HCT116 (cell line): Measurements from ENCODE around the gene WEE1. TPM values are rescaled to one million over a fixed set of nuclear protein-coding genes. Genes with fewer than 3 reads are reported as not detected.

Experiments
- ATAC-seq: fragments of 200-7000 bp; cut with Tn5 transposase; 2 replicates; pipeline ENCODE4 v1.9.1; 2020; ENCODE audit warnings: mild to moderate bottlenecking, moderate library complexity
- BruUV-seq: library from RNA; stranded (reverse); fragments of 400-500 nt; replicated peaks from 2 replicates; lab custom pipeline; 2021; lab: Mats Ljungman, UMichigan
- CTCF ChIA-PET: fragments of 300-600 bp; sonication (Branson Sonifier 250); formaldehyde crosslinking; loops from one replicate; lab custom pipeline; 2021; ENCODE audit warnings: antibody characterized with exemption; lab: Charles Lee
- POLR2A ChIA-PET: fragments of 300-600, 350-600 bp; sonication (Branson Sonifier 250); formaldehyde crosslinking; loops from one replicate; lab custom pipeline; 2021; ENCODE audit warnings: antibody characterized with exemption; lab: Charles Lee
- RAD21 ChIA-PET, 2 experiments: fragments of 300-600 bp; sonication (Branson Sonifier 250); formaldehyde crosslinking; loops; one replicate each; lab custom pipeline; 2023; ENCODE audit warnings: low total read pairs in 2 of 2; ENCODE audit not compliant: uncharacterized antibody in 2 of 2, unreplicated experiment in 2 of 2, low non-redundant PET in 1 of 2; lab: Charles Lee
- DNase-seq: peaks from one replicate; pipeline ENCODE4 v3.0.0-alpha.2; 2010; ENCODE audit warnings: low read depth, low spot score
- H2AFZ ChIP-seq: fragments of 200-600 bp; shearing (Covaris generic), sonication (generic); 2 replicates; pipeline ENCODE4 v1.6.1; 2017; ENCODE audit warnings: low read depth, mixed run types, mixed read lengths, antibody characterized with exemption, low read length; ENCODE audit not compliant: poor library complexity, severe bottlenecking
- H3K27ac ChIP-seq: 2 replicates; pipeline ENCODE4 v1.5.1; 2012; ENCODE audit warnings: low read depth, low read length
- H3K27me3 ChIP-seq: fragments of 200-600 bp; sonication (generic); 2 replicates; pipeline ENCODE4 v1.6.1; 2016; ENCODE audit warnings: mixed run types, low read length, mixed read lengths; ENCODE audit not compliant: insufficient read depth
- H3K36me3 ChIP-seq, 2 experiments: fragments of 200-500 bp in 1 of 2; fragments of 200-600 bp in 1 of 2; sonication (Bioruptor generic) in 1 of 2; sonication (generic) in 1 of 2; 2 replicates each; pipeline versions ENCODE4 v1.5.1 to v1.6.1; 2014 to 2016; ENCODE audit warnings: low read length in 2 of 2, inconsistent platforms in 1 of 2, mixed read lengths in 1 of 2, mixed run types in 1 of 2; ENCODE audit not compliant: insufficient read depth in 2 of 2, control insufficient read depth in 1 of 2
- H3K4me1 ChIP-seq, 2 experiments: fragments of 200-600 bp in 1 of 2; sonication (generic) in 1 of 2; 2 replicates each; pipeline versions ENCODE4 v1.5.1 to v1.6.1; 2012 to 2017; ENCODE audit warnings: low read length in 2 of 2, inconsistent platforms in 1 of 2, mild to moderate bottlenecking in 1 of 2, mixed read lengths in 1 of 2, mixed run types in 1 of 2, moderate library complexity in 1 of 2; ENCODE audit not compliant: insufficient read depth in 2 of 2, control insufficient read depth in 1 of 2
- H3K4me2 ChIP-seq: fragments of 200-600 bp; sonication (generic); 2 replicates; pipeline ENCODE4 v1.6.1; 2017; ENCODE audit warnings: mixed run types, low read length, mixed read lengths
- H3K4me3 ChIP-seq, 2 experiments: fragments of 200-600 bp in 1 of 2; sonication (generic) in 1 of 2; replicated peaks in 1 of 2; 2 replicates each; pipeline ENCODE4 v1.5.1; 2011 to 2016; ENCODE audit warnings: low read length in 2 of 2, control low read depth in 1 of 2, low read depth in 1 of 2, mild to moderate bottlenecking in 1 of 2, mixed read lengths in 1 of 2, mixed run types in 1 of 2
- H3K79me2 ChIP-seq: fragments of 200-600 bp; sonication (generic); 2 replicates; pipeline ENCODE4 v1.6.1; 2017; ENCODE audit warnings: mild to moderate bottlenecking, mixed run types, low read length, moderate library complexity, mixed read lengths; ENCODE audit not compliant: insufficient read depth
- H3K9ac ChIP-seq: fragments of 200-600 bp; sonication (generic); 2 replicates; pipeline ENCODE4 v1.6.1; 2016; ENCODE audit warnings: low read length, mixed read lengths
- H3K9me2 ChIP-seq: fragments of 200-600 bp; sonication (generic), shearing (Covaris generic); 2 replicates; pipeline ENCODE4 v1.6.1; 2017; ENCODE audit warnings: mixed run types, mild to moderate bottlenecking, moderate library complexity; ENCODE audit not compliant: insufficient read depth
- H3K9me3 ChIP-seq, 2 experiments: fragments of 200-500 bp in 1 of 2; fragments of 200-600 bp in 1 of 2; sonication (Bioruptor generic) in 1 of 2; sonication (generic) in 1 of 2; 2 replicates each; pipeline ENCODE4 v1.6.1; 2014 to 2017; ENCODE audit warnings: low read length in 2 of 2, mixed read lengths in 2 of 2, inconsistent platforms in 1 of 2, low read depth in 1 of 2, mild to moderate bottlenecking in 1 of 2, mixed run types in 1 of 2, moderate library complexity in 1 of 2; ENCODE audit not compliant: control insufficient read depth in 1 of 2, insufficient read depth in 1 of 2
- H4K20me1 ChIP-seq: fragments of 200-600 bp; sonication (generic), shearing (Covaris generic); 2 replicates; pipeline ENCODE4 v1.6.1; 2017; ENCODE audit warnings: mixed run types, mild to moderate bottlenecking, moderate library complexity; ENCODE audit not compliant: insufficient read depth
- EZH2phosphoT487 ChIP-seq: fragments of 200-600 bp; IDR thresholded peaks from 2 replicates; pipeline ENCODE4 v1.6.1; 2018; ENCODE audit warnings: antibody characterized with exemption, borderline replicate concordance
- SIN3A ChIP-seq: IDR thresholded peaks from 2 replicates; pipeline ENCODE4 v1.6.1; 2012; ENCODE audit warnings: low read depth
- SP1 ChIP-seq: IDR thresholded peaks from 2 replicates; pipeline ENCODE4 v1.6.1; 2012; ENCODE audit warnings: low read depth
- ZFX ChIP-seq: fragments of 450-650 bp; IDR thresholded peaks from 2 replicates; pipeline ENCODE4 v1.6.1; 2017
- intact Hi-C: fragments of 100-400 bp; cut with micrococcal nuclease; formaldehyde crosslinking; loops from 2 replicates; pipeline ENCODE4 v1.10.0; 2022
- total RNA-seq: library from RNA; stranded (reverse); gene quantifications from one replicate; pipeline ENCODE4 v1.2.1, GENCODE V29; 2021; ENCODE audit not compliant: unreplicated experiment
- TF ChIP-seq, protein P1 (sequence below): IDR thresholded peaks from 2 replicates; pipeline ENCODE4 v1.6.1; 2012
- TF ChIP-seq, protein P2 (sequence below): IDR thresholded peaks from 2 replicates; pipeline ENCODE4 v1.6.1; 2011; ENCODE audit warnings: mild to moderate bottlenecking, low read length, moderate library complexity; ENCODE audit not compliant: insufficient replicate concordance; ENCODE audit errors: extremely low read depth
- TF ChIP-seq, protein P3 (sequence below): IDR thresholded peaks from 2 replicates; pipeline ENCODE4 v1.6.1; 2012
- TF ChIP-seq, protein P4 (sequence below), 3 experiments: fragments of 200-600 bp in 1 of 3; sonication (generic) in 1 of 3; IDR thresholded peaks in 2 of 3; conservative IDR thresholded peaks in 1 of 3; 2 replicates each; pipeline ENCODE4 v1.5.1; 2012 to 2017; ENCODE audit warnings: low read depth in 2 of 3, low read length in 2 of 3, antibody characterized with exemption in 1 of 3, borderline replicate concordance in 1 of 3, control low read depth in 1 of 3, mild to moderate bottlenecking in 1 of 3, mixed read lengths in 1 of 3, mixed run types in 1 of 3, moderate library complexity in 1 of 3; ENCODE audit not compliant: insufficient read depth in 1 of 3

WEE1 gene
- total RNA-seq, 1 experiment from 2014 or later = 50.8 TPM

DNA sequence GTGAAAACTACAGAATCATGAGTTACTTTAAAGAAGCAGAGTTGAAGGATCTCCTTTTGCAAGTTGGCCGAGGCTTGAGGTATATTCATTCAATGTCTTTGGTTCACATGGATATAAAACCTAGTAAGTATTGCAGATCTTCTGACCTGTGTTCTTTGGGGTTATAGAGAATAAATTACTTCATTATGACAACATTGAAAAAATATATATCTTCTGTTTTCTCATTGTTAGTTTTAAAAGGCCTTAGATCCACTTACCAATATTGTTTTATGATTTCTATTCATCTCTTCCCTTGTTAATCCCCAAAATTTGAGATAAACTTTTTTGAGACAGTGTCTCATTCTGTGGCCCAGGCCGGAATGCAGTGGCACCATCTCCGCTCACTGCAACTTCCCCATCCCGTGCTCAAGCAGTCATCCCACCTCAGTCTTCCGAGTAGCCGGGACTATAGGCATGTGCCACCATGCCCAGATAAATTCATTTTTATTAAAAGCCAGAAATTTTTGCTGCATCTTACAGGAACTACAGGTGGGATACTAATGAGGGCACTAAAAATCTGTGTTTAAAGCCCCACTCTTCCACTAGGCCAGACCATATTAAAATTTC is 8.2 kb downstream of the WEE1 start:
- H3K4me1 ChIP-seq = no peaks in the 10 kb centered on the region
- peaks cover 69 to 91% of the 10 kb centered on the region in 2 experiments for H3K36me3 ChIP-seq
- H3K9me2 ChIP-seq = no peaks in the 10 kb centered on the region
- no peak for TF ChIP-seq ZFX
- TF ChIP-seq EZH2phosphoT487 = no peak
- TF ChIP-seq, protein P1, sequence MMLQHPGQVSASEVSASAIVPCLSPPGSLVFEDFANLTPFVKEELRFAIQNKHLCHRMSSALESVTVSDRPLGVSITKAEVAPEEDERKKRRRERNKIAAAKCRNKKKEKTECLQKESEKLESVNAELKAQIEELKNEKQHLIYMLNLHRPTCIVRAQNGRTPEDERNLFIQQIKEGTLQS = no peak
- TF ChIP-seq, protein P2, sequence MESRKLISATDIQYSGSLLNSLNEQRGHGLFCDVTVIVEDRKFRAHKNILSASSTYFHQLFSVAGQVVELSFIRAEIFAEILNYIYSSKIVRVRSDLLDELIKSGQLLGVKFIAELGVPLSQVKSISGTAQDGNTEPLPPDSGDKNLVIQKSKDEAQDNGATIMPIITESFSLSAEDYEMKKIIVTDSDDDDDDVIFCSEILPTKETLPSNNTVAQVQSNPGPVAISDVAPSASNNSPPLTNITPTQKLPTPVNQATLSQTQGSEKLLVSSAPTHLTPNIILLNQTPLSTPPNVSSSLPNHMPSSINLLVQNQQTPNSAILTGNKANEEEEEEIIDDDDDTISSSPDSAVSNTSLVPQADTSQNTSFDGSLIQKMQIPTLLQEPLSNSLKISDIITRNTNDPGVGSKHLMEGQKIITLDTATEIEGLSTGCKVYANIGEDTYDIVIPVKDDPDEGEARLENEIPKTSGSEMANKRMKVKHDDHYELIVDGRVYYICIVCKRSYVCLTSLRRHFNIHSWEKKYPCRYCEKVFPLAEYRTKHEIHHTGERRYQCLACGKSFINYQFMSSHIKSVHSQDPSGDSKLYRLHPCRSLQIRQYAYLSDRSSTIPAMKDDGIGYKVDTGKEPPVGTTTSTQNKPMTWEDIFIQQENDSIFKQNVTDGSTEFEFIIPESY = no peak
- TF ChIP-seq, protein P3, sequence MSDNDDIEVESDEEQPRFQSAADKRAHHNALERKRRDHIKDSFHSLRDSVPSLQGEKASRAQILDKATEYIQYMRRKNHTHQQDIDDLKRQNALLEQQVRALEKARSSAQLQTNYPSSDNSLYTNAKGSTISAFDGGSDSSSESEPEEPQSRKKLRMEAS = no peak
- TF ChIP-seq SIN3A = no peak
- no peak for TF ChIP-seq SP1
- TF ChIP-seq, protein P4, sequence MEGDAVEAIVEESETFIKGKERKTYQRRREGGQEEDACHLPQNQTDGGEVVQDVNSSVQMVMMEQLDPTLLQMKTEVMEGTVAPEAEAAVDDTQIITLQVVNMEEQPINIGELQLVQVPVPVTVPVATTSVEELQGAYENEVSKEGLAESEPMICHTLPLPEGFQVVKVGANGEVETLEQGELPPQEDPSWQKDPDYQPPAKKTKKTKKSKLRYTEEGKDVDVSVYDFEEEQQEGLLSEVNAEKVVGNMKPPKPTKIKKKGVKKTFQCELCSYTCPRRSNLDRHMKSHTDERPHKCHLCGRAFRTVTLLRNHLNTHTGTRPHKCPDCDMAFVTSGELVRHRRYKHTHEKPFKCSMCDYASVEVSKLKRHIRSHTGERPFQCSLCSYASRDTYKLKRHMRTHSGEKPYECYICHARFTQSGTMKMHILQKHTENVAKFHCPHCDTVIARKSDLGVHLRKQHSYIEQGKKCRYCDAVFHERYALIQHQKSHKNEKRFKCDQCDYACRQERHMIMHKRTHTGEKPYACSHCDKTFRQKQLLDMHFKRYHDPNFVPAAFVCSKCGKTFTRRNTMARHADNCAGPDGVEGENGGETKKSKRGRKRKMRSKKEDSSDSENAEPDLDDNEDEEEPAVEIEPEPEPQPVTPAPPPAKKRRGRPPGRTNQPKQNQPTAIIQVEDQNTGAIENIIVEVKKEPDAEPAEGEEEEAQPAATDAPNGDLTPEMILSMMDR (IDR thresholded peaks at IDR 0.05 in 2 of 3, conservative IDR thresholded peaks at IDR 0.05 in 1 of 3; ENCODE audit: borderline replicate concordance in 1 of 3, insufficient read depth in 1 of 3, low read depth in 2 of 3, low read length in 2 of 3) = no peak
- H2AFZ ChIP-seq = no peak overlapping the region
- no peaks in the 10 kb centered on the region for H3K27me3 ChIP-seq
- H3K9ac ChIP-seq = no peak overlapping the region
- ChIA-PET CTCF (no interaction called here), RAD21 (no interaction called here), POLR2A (no interaction called here)
- ATAC-seq = no peak
- H3K4me2 ChIP-seq = no peak overlapping the region
- peaks cover 22% of the 10 kb centered on the region; the same call in 1 of the 2 replicates for H4K20me1 ChIP-seq
- no peak overlapping the region; the same call in 1 of the 2 replicates for H3K27ac ChIP-seq
- no peak overlapping the region for H3K4me3 ChIP-seq
- no peaks in the 10 kb centered on the region for H3K9me3 ChIP-seq
- H3K79me2 ChIP-seq = peaks cover 90% of the 10 kb centered on the region
- BruUV-seq = no TSS peak
- intact Hi-C loops = no loop called here
- DNase-seq = no peak
